ENCODE results near the gene SGK1.

SGK1 gene

DNA sequence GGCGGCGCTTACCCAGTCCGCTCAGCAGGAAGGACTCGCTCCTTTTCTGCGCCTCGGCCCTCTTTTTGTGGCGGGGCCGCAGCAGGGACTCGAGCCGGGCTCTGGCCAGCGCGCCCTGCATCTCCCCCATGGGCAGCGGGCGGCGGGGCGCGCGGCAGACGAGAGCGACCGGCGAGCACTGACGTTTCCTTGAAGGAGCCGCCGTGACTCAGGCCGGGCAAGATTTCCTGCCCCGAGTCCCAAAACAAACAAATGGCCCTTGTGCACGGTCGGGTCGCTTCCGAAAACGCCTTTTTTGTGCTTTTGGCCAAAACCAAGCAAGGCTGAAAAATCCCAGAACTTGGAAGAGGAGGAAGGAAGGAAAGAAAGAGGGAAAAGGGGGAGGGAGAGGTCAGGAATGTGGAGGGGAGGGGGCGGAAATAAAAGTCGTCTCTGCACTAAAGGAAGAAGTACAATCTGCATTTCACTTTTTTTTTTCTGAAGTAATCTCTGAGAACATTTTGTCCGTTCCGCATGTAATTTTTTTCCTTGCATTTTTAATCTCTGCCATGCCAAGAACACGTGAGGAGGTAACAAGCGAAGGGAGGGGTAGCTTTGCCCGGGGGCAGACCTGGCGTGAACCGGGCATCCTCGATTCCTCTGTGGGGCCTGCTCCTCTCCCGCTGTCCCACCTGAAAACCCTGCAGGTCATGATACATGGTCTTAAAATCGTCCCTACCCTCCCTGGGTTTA is 142.2 kb downstream of the SGK1 start:
- Histone ChIP-seq H3K9me3 (ENCODE audit: control insufficient read depth, low read length) (no peaks in the 10 kb centered on the region), H3K36me3 (ENCODE audit: control insufficient read depth, insufficient read depth, low read length) (peaks cover 26% of the 10 kb centered on the region), H3K27ac (ENCODE audit: insufficient read depth, low read length, poor library complexity, severe bottlenecking) (peak overlapping the region; percentile 85), H3K4me1 (ENCODE audit: control insufficient read depth, insufficient read depth, low read length, poor library complexity, severe bottlenecking) (peaks cover 30% of the 10 kb centered on the region), H3K27me3 (replicated peaks; ENCODE audit: control insufficient read depth, insufficient read depth, low read length, poor library complexity, severe bottlenecking) (no peaks in the 10 kb centered on the region), H3K4me3 (ENCODE audit: insufficient read depth, low read depth, low read length, poor library complexity, severe bottlenecking) (peak overlapping the region; percentile 64)
- peak; percentile 23 to 31 (median 24) for DNase-seq

DNA sequence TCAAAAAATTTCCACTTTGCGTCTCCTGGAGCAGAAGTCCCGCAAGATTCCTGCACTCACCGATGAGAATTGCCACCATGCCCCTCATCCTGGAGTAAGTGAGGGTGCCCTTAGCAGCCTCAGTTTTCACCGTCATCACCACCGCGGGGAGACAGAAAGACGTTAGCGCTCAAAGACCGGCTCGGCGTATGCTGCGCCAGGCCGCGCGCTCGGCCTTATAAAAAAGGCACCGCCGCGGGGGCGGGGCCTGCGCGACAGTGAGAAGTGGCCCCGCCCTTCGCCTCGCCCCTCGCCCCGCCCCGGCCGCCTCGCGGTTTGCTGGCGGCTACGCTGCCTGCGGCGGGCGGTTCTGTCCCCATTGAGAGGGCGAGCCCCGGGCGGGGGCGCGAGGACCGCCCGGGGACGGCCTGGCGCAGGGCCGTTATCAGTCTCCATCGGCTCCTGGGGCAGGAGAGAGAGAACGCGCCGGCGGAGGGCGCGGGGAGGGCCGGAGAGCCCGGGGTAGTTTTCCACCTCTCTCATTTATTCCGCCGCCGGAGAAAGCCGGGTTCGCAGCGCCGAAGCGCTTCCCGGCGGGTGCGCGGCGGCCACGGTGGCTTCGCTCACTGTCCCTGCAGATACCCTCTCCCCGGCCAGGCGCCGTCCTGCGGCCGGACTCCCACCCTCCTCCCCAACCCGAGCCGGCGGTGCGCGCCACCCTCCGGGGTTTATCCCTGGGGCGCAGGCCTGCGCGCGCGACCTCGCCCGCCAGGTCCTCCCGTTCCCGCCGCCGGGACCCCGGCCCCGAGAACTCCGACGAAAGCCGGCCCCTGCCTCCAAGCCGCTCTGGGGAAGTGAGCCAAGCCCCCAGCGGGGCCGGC is 143.0 kb downstream of the SGK1 start:
- peaks cover 30% of the 10 kb centered on the region for H3K4me1 ChIP-seq (ENCODE audit: control insufficient read depth, insufficient read depth, low read length, poor library complexity, severe bottlenecking)
- peaks cover 34% of the 10 kb centered on the region for H3K36me3 ChIP-seq (ENCODE audit: control insufficient read depth, insufficient read depth, low read length)
- H3K27ac ChIP-seq (ENCODE audit: insufficient read depth, low read length, poor library complexity, severe bottlenecking): peak overlapping the region; percentile 85
- H3K9me3 ChIP-seq (ENCODE audit: control insufficient read depth, low read length): no peaks in the 10 kb centered on the region
- peak; percentile 88 to 91 (median 90) for DNase-seq
- H3K4me3 ChIP-seq (ENCODE audit: insufficient read depth, low read depth, low read length, poor library complexity, severe bottlenecking): peak overlapping the region; percentile 64
- no peaks in the 10 kb centered on the region for H3K27me3 ChIP-seq (replicated peaks; ENCODE audit: control insufficient read depth, insufficient read depth, low read length, poor library complexity, severe bottlenecking)

DNA sequence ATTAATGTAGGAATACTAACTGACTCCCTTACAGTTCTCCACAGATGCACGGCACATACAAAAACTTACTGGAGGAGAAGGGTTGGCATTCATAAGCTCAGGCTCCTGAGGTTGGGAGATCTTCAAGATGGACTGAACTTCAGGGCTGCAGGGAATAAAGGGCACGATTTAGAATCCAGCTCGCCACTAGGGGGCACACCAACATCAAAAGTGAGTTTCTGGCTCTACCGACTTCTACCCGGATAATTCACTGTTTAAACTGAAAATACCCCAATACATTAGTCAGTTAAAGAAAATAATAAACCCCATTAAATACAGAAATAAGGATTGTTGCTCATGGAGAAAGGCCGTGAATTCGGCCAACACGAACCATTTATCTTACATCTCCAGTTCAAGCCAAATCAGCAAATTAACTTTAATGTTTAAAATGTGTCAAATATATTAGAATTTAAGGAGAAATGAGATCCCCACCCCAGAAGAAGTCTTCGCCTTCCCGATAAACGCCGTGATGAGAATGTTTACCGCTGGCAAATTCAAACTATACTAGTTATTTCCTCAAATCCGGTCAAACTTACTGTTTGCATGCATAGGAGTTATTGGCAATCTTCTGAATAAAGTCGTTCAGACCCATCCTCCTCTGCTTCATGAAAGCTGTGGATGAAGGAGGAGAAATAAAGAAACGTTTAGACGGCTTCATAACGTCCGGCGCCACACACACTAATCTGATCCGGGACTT is 143.8 kb downstream of the SGK1 start:
- Histone ChIP-seq H3K27ac (ENCODE audit: insufficient read depth, low read length, poor library complexity, severe bottlenecking) (peak overlapping the region; percentile 85), H3K4me1 (ENCODE audit: control insufficient read depth, insufficient read depth, low read length, poor library complexity, severe bottlenecking) (peaks cover 30% of the 10 kb centered on the region), H3K36me3 (ENCODE audit: control insufficient read depth, insufficient read depth, low read length) (peaks cover 42% of the 10 kb centered on the region), H3K9me3 (ENCODE audit: control insufficient read depth, low read length) (no peaks in the 10 kb centered on the region), H3K27me3 (replicated peaks; ENCODE audit: control insufficient read depth, insufficient read depth, low read length, poor library complexity, severe bottlenecking) (no peaks in the 10 kb centered on the region), H3K4me3 (ENCODE audit: insufficient read depth, low read depth, low read length, poor library complexity, severe bottlenecking) (peak overlapping the region; percentile 64)
- peak; percentile 66 to 80 (median 69) for DNase-seq

DNA sequence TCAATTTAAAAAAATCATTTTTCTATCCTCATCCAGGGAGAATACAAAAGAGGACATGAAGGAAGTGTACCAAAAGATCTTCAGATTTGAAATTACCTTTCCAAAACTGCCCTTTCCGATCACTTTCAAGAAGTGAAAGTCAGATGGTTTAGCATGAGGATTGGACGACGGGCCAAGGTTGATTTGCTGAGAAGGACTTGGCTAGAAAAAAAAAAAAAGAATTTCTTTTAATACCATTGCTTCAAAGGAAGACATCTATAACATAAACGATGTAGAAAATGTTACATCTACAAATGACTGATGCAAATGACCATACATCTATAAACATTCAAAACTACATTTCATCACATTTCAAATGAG is 144.6 kb downstream of the SGK1 start:
- Histone ChIP-seq H3K27ac (ENCODE audit: insufficient read depth, low read length, poor library complexity, severe bottlenecking) (no peak overlapping the region), H3K36me3 (ENCODE audit: control insufficient read depth, insufficient read depth, low read length) (peaks cover 47% of the 10 kb centered on the region), H3K4me1 (ENCODE audit: control insufficient read depth, insufficient read depth, low read length, poor library complexity, severe bottlenecking) (peaks cover 30% of the 10 kb centered on the region), H3K27me3 (replicated peaks; ENCODE audit: control insufficient read depth, insufficient read depth, low read length, poor library complexity, severe bottlenecking) (no peaks in the 10 kb centered on the region), H3K4me3 (ENCODE audit: insufficient read depth, low read depth, low read length, poor library complexity, severe bottlenecking) (peak overlapping the region; percentile 64), H3K9me3 (ENCODE audit: control insufficient read depth, low read length) (no peaks in the 10 kb centered on the region)
- DNase-seq: no peak

DNA sequence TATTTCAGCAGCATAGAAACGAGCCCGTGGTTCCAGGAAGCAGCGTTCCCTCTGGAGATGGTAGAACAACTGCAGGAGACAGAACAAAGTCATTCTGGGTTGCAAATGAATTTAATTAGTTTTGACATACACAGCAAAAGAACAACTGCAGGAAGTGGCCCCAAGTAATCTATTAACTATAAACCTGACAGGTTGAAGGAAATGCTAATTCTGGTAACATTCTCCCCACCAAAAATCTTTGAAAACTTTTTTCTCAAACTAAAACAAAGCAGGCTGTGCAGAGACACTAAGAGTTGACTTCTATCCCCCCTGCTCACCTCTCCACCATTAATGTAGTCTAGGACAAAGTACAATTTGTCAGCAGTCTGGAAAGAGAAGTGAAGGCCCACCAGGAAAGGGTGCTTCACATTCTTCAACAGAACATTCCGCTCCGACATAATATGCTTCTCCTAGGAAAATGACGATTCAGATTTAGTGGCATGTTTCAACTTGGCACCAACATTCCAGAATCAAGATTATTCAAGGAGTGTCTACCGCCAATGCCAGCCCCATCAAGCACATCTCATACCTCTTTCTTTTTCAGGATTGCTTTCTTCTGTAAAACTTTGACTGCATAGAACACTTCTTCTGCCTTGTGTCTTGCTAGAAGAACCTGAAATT is 145.1 kb downstream of the SGK1 start:
- Histone ChIP-seq H3K4me3 (ENCODE audit: insufficient read depth, low read depth, low read length, poor library complexity, severe bottlenecking) (no peak overlapping the region), H3K4me1 (ENCODE audit: control insufficient read depth, insufficient read depth, low read length, poor library complexity, severe bottlenecking) (peaks cover 28% of the 10 kb centered on the region)

DNA sequence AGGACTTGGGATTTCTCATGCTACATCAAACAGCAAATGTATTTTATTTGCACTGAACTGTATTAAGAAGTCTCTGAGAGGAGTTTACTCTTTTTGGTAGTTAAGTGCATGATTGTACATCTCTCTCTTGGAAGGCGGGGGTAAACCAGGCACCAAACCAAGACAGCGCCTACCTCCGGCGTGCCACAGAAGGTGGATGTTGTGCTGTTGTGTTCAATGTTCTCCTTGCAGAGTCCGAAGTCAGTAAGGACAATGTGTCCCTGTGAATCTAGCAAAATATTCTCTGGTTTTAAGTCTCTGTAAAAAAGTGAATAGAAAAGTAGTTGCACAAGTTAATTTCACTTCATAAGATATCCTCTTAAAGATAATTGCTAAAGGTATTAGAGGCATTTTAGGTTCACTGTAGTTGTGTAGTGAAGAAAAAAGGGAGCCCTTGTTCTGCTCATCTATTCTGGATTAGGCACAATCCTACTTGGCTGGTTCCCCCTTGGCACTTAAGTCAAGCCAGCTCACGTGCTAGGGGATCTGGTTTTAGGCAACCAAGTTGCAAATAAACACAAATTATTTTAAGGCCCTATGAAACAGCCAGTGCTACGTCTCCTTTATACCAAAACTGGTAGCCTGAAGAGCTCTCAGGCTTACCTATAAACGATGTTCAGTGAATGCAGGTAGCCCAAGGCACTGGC is 145.7 kb downstream of the SGK1 start:
- no peak for DNase-seq
- no peak overlapping the region for H3K4me3 ChIP-seq (ENCODE audit: insufficient read depth, low read depth, low read length, poor library complexity, severe bottlenecking)
- H3K4me1 ChIP-seq (ENCODE audit: control insufficient read depth, insufficient read depth, low read length, poor library complexity, severe bottlenecking): peaks cover 21% of the 10 kb centered on the region
- no peaks in the 10 kb centered on the region for H3K27me3 ChIP-seq (replicated peaks; ENCODE audit: control insufficient read depth, insufficient read depth, low read length, poor library complexity, severe bottlenecking)
- no peak overlapping the region for H3K27ac ChIP-seq (ENCODE audit: insufficient read depth, low read length, poor library complexity, severe bottlenecking)
- no peaks in the 10 kb centered on the region for H3K9me3 ChIP-seq (ENCODE audit: control insufficient read depth, low read length)
- H3K36me3 ChIP-seq (ENCODE audit: control insufficient read depth, insufficient read depth, low read length): peaks cover 47% of the 10 kb centered on the region

More for the DNA sequence above, 145.1 kb downstream of the SGK1 start:
- Histone ChIP-seq H3K27ac (ENCODE audit: insufficient read depth, low read length, poor library complexity, severe bottlenecking) (no peak overlapping the region), H3K27me3 (replicated peaks; ENCODE audit: control insufficient read depth, insufficient read depth, low read length, poor library complexity, severe bottlenecking) (no peaks in the 10 kb centered on the region), H3K9me3 (ENCODE audit: control insufficient read depth, low read length) (no peaks in the 10 kb centered on the region), H3K36me3 (ENCODE audit: control insufficient read depth, insufficient read depth, low read length) (peaks cover 47% of the 10 kb centered on the region)
- no peak for DNase-seq

DNA sequence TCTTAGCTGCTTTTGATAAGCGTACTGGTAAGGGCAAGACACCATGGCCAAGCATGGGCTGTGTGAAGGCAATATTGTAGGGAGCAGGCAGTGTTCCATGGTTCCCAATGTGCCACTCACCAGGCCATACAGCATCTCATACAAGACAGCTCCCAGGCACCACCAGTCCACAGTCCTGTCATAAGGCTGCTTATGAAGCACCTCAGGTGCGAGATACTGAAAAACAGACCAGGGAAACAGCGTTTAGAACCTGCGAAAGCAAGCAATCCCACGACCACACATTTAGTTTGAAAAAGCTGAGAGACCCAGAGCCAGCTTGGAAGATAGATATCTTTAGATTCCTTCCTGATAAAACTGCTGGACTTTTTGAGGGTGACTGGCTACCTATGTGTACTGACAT is 146.4 kb downstream of the SGK1 start:
- H3K4me1 ChIP-seq (ENCODE audit: control insufficient read depth, insufficient read depth, low read length, poor library complexity, severe bottlenecking): peaks cover 21% of the 10 kb centered on the region

DNA sequence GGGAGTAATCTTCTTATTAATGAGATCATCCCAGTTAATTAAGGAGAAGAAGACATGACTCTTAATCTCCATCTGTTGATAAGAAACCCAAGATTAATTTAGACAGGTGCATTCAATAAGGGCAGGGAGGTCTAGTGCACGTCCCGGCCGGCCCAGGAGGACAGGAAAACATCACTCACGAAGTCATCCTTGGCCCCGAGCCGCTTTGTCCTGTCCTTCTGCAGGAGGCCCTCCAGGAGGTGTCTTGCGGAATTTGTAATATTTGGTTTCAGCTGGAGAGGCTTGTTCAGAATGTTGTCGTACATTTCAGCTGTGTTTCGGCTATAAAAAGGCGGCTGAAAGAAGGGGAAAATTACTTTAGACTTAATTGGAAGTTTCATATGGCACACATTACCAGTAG is 147.1 kb downstream of the SGK1 start:
- Histone ChIP-seq H3K36me3 (ENCODE audit: control insufficient read depth, insufficient read depth, low read length) (peaks cover 47% of the 10 kb centered on the region), H3K9me3 (ENCODE audit: control insufficient read depth, low read length) (no peaks in the 10 kb centered on the region), H3K27me3 (replicated peaks; ENCODE audit: control insufficient read depth, insufficient read depth, low read length, poor library complexity, severe bottlenecking) (no peaks in the 10 kb centered on the region), H3K4me3 (ENCODE audit: insufficient read depth, low read depth, low read length, poor library complexity, severe bottlenecking) (no peak overlapping the region), H3K4me1 (ENCODE audit: control insufficient read depth, insufficient read depth, low read length, poor library complexity, severe bottlenecking) (peaks cover 17% of the 10 kb centered on the region), H3K27ac (ENCODE audit: insufficient read depth, low read length, poor library complexity, severe bottlenecking) (no peak overlapping the region)
- DNase-seq: no peak

More for the DNA sequence above, 146.4 kb downstream of the SGK1 start:
- no peak overlapping the region for H3K4me3 ChIP-seq (ENCODE audit: insufficient read depth, low read depth, low read length, poor library complexity, severe bottlenecking)
- no peaks in the 10 kb centered on the region for H3K9me3 ChIP-seq (ENCODE audit: control insufficient read depth, low read length)
- no peak for DNase-seq
- H3K36me3 ChIP-seq (ENCODE audit: control insufficient read depth, insufficient read depth, low read length): peaks cover 47% of the 10 kb centered on the region
- H3K27me3 ChIP-seq (replicated peaks; ENCODE audit: control insufficient read depth, insufficient read depth, low read length, poor library complexity, severe bottlenecking): no peaks in the 10 kb centered on the region
- H3K27ac ChIP-seq (ENCODE audit: insufficient read depth, low read length, poor library complexity, severe bottlenecking): no peak overlapping the region

DNA sequence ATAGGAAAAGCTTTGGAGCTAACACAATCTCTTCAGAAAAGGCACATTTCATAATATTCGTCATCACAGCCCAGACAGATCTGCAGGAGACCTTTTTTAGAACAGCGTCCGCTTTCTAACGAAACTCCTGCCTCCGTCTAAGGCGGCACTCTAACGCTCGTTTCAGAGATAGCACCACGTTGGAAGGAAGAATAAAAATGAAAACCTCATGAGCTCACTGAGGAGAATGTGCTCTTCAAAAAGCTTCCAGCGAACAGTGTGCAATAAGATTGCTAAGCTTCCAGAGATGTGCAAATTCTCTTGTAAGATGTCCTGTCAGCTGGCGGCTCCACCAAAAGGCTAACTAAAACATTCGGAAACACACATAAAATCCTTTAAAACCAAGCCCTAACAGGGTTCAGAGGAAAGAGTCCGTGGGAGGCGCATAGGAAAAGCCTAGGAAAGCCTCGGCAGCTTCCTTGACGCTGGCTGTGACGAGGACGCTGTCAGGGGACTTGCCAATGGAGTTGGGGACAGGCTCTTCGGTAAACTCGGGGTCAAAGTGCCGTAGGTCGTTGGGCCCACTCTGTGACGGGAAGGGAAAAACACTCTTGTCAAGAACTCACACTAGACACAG is 147.9 kb downstream of the SGK1 start:
- Histone ChIP-seq H3K9me3 (ENCODE audit: control insufficient read depth, low read length) (no peaks in the 10 kb centered on the region), H3K4me3 (ENCODE audit: insufficient read depth, low read depth, low read length, poor library complexity, severe bottlenecking) (no peak overlapping the region), H3K27ac (ENCODE audit: insufficient read depth, low read length, poor library complexity, severe bottlenecking) (no peak overlapping the region), H3K4me1 (ENCODE audit: control insufficient read depth, insufficient read depth, low read length, poor library complexity, severe bottlenecking) (peaks cover 13% of the 10 kb centered on the region), H3K27me3 (replicated peaks; ENCODE audit: control insufficient read depth, insufficient read depth, low read length, poor library complexity, severe bottlenecking) (no peaks in the 10 kb centered on the region), H3K36me3 (ENCODE audit: control insufficient read depth, insufficient read depth, low read length) (peaks cover 47% of the 10 kb centered on the region)
- no peak for DNase-seq

All from effector memory CD4-positive, alpha-beta T cell (primary cell).